A673 (cell line): ENCODE measurements around the gene MDGA2.

Experiments
- EZH2 ChIP-seq: fragments of 200-600 bp; sonication (generic); IDR thresholded peaks from 2 replicates; pipeline ENCODE4 v1.6.1; 2017; ENCODE audit warnings: borderline replicate concordance, low read depth, mild to moderate bottlenecking, mixed read lengths, antibody characterized with exemption, low read length; ENCODE audit not compliant: poor library complexity, severe bottlenecking
- TF ChIP-seq, protein P1 (sequence below): fragments of 300-800, 200-600 bp; sonication (generic); conservative IDR thresholded peaks from 2 replicates; pipeline ENCODE4 v1.5.1; 2017; ENCODE audit warnings: low read depth, mild to moderate bottlenecking, antibody characterized with exemption, low read length, moderate library complexity, mixed read lengths

DNA sequence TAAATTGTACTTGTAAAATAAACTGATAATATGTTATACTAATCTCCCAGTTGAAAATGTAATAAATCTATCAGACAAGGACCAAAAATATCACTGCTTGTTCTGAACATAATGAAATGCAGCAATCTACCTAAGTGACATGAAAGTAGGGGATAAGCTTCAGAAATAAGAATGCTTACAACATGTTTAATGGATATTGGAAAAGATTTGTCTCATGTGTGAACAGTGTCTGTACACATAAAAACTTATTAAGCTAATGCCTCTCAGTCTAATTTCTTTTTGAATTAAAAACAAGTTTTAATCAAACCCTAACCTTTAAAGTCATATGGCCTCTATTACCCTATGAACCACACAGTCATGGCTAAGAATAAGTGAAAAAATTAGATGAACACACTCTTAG is 465.3 kb downstream of the MDGA2 start:
- TF ChIP-seq EZH2 = no peak
- TF ChIP-seq, protein P1, sequence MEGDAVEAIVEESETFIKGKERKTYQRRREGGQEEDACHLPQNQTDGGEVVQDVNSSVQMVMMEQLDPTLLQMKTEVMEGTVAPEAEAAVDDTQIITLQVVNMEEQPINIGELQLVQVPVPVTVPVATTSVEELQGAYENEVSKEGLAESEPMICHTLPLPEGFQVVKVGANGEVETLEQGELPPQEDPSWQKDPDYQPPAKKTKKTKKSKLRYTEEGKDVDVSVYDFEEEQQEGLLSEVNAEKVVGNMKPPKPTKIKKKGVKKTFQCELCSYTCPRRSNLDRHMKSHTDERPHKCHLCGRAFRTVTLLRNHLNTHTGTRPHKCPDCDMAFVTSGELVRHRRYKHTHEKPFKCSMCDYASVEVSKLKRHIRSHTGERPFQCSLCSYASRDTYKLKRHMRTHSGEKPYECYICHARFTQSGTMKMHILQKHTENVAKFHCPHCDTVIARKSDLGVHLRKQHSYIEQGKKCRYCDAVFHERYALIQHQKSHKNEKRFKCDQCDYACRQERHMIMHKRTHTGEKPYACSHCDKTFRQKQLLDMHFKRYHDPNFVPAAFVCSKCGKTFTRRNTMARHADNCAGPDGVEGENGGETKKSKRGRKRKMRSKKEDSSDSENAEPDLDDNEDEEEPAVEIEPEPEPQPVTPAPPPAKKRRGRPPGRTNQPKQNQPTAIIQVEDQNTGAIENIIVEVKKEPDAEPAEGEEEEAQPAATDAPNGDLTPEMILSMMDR = no peak
